SK-N-SH treated with all-trans-retinoic acid at 6 μM for 48 hours (cell line): ENCODE results near the gene GHSR.

Experiments used
- ATAC-seq: fragments of 200-7000 bp; cut with Tn5 transposase; 3 replicates; pipeline ENCODE4 v1.9.1; 2020; ENCODE audit warnings: mild to moderate bottlenecking, moderate library complexity
- ARNTL ChIP-seq: fragments of 450-650 bp; formaldehyde crosslinking; IDR thresholded peaks from 2 replicates; pipeline ENCODE4 v1.5.0; 2020; ENCODE audit warnings: low read depth, mild to moderate bottlenecking, moderate library complexity, borderline replicate concordance
- BACH2 ChIP-seq: fragments of 250-450 bp; sonication (Bioruptor Pico); IDR thresholded peaks from 2 replicates; pipeline ENCODE4 v1.9.0; 2021; ENCODE audit warnings: mild to moderate bottlenecking, borderline replicate concordance
- CREB5 ChIP-seq: fragments of 250-450 bp; sonication (Bioruptor Pico); IDR thresholded peaks from 2 replicates; pipeline ENCODE4 v1.5.1; 2020; ENCODE audit warnings: low read depth, mild to moderate bottlenecking, moderate library complexity
- CSDC2 ChIP-seq: fragments of 250-450 bp; sonication (Bioruptor Pico); IDR thresholded peaks from 2 replicates; pipeline ENCODE4 v1.5.0; 2020; ENCODE audit warnings: mild to moderate bottlenecking, moderate library complexity
- CSRNP3 ChIP-seq: fragments of 250-450 bp; sonication (Bioruptor Pico); IDR thresholded peaks from 2 replicates; pipeline ENCODE4 v1.5.1; 2021; ENCODE audit warnings: mild to moderate bottlenecking, moderate library complexity
- ESRRG ChIP-seq: fragments of 250-450 bp; sonication (Bioruptor Pico); IDR thresholded peaks from 2 replicates; pipeline ENCODE4 v1.6.1; 2021; ENCODE audit warnings: mild to moderate bottlenecking
- GLIS3 ChIP-seq: fragments of 250-450 bp; sonication (Bioruptor Pico); IDR thresholded peaks from 2 replicates; pipeline ENCODE4 v1.5.0; 2020; ENCODE audit warnings: mild to moderate bottlenecking, moderate library complexity
- ISL1 ChIP-seq: fragments of 250-450 bp; sonication (Bioruptor Pico); IDR thresholded peaks from 2 replicates; pipeline ENCODE4 v2.1.2; 2022; ENCODE audit warnings: mild to moderate bottlenecking, moderate library complexity
- OSR1 ChIP-seq: fragments of 250-450 bp; sonication (Bioruptor Pico); IDR thresholded peaks from 2 replicates; pipeline ENCODE4 v1.8.0; 2022; ENCODE audit warnings: moderate library complexity, mild to moderate bottlenecking, inconsistent platforms
- POU6F1 ChIP-seq: fragments of 250-450 bp; sonication (Bioruptor Pico); IDR thresholded peaks from 2 replicates; pipeline ENCODE4 v1.8.0; 2021; ENCODE audit warnings: low read depth, mild to moderate bottlenecking, moderate library complexity, borderline replicate concordance
- PPARA ChIP-seq: fragments of 250-450 bp; sonication (Bioruptor Pico); IDR thresholded peaks from 2 replicates; pipeline ENCODE4 v1.5.0; 2020; ENCODE audit warnings: mild to moderate bottlenecking, borderline replicate concordance
- RARB ChIP-seq: fragments of 250-450 bp; sonication (Bioruptor Pico); IDR thresholded peaks from 2 replicates; pipeline ENCODE4 v1.8.0; 2021; ENCODE audit warnings: mild to moderate bottlenecking, moderate library complexity
- SNAI2 ChIP-seq: fragments of 250-450 bp; sonication (Bioruptor Pico); IDR thresholded peaks from 2 replicates; pipeline ENCODE4 v1.5.0; 2020; ENCODE audit warnings: mild to moderate bottlenecking, moderate library complexity
- TCF4 ChIP-seq: fragments of 250-450 bp; sonication (Bioruptor Pico); IDR thresholded peaks from 2 replicates; pipeline ENCODE4 v1.8.0; 2021; ENCODE audit warnings: mild to moderate bottlenecking, moderate library complexity, borderline replicate concordance
- TOX ChIP-seq: fragments of 250-450 bp; sonication (Bioruptor Pico); IDR thresholded peaks from 2 replicates; pipeline ENCODE4 v1.8.0; 2021; ENCODE audit warnings: mild to moderate bottlenecking, moderate library complexity, borderline replicate concordance
- TSHZ2 ChIP-seq: fragments of 250-450 bp; sonication (Bioruptor Pico); IDR thresholded peaks from 2 replicates; pipeline ENCODE4 v1.5.0; 2020; ENCODE audit warnings: mild to moderate bottlenecking, moderate library complexity
- ZC3H10 ChIP-seq: fragments of 250-450 bp; sonication (Bioruptor Pico); IDR thresholded peaks from 2 replicates; pipeline ENCODE4 v1.5.1; 2021; ENCODE audit warnings: mild to moderate bottlenecking, moderate library complexity
- ZFP3 ChIP-seq: fragments of 250-450 bp; sonication (Bioruptor Pico); IDR thresholded peaks from 2 replicates; pipeline ENCODE4 v1.5.0; 2020; ENCODE audit warnings: mild to moderate bottlenecking, moderate library complexity
- ZFP30 ChIP-seq: fragments of 450-650 bp; formaldehyde crosslinking; IDR thresholded peaks from 2 replicates; pipeline ENCODE4 v1.5.0; 2022; ENCODE audit warnings: mild to moderate bottlenecking, moderate library complexity
- ZNF565 ChIP-seq: fragments of 450-650 bp; formaldehyde crosslinking; conservative IDR thresholded peaks from 2 replicates; pipeline ENCODE4 v1.5.0; 2020; ENCODE audit warnings: low read depth, mild to moderate bottlenecking, moderate library complexity
- ZNF70 ChIP-seq: fragments of 450-650 bp; formaldehyde crosslinking; IDR thresholded peaks from 2 replicates; pipeline ENCODE4 v1.5.0; 2020; ENCODE audit warnings: mild to moderate bottlenecking, moderate library complexity
- ZNF8 ChIP-seq: fragments of 450-650 bp; formaldehyde crosslinking; IDR thresholded peaks from 2 replicates; pipeline ENCODE4 v1.5.0; 2020; ENCODE audit warnings: mild to moderate bottlenecking, moderate library complexity
- TF ChIP-seq, protein P1 (sequence below): fragments of 250-450 bp; sonication (Bioruptor Pico); IDR thresholded peaks from 2 replicates; pipeline ENCODE4 v1.8.0; 2020; ENCODE audit warnings: mild to moderate bottlenecking, moderate library complexity, borderline replicate concordance

GHSR gene

DNA sequence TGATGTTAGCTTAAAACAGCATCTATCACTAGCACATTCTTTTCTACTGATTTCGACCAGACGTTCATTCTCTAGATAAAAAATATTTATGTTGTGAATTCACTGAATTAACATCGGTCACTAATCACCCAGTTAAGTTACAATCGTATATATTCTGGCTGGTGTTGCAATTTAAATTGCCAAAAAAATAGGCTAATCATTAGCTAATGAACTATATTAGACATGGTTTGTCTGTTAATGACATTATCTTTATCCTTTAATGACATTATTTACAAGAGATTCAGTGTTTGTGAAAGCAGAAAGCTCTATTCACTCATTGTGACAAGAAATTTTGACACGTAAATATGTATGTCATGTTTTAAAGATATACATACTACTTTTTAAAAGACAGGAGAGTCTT, 6.7 kb downstream of the GHSR start (continued):
- TF ChIP-seq ZFP3: no peak
- no peak for TF ChIP-seq ESRRG (CRISPR knock-in tag)
- no peak for TF ChIP-seq TOX (CRISPR knock-in tag)

- TF ChIP-seq ZC3H10 (CRISPR knock-in tag) (no peak), ZFP3 (no peak), RARB (no peak), ZNF8 (CRISPR knock-in tag) (no peak), CREB5 (CRISPR knock-in tag) (no peak), POU6F1 (no peak), ZFP30 (CRISPR knock-in tag) (no peak), GLIS3 (no peak), TOX (CRISPR knock-in tag) (no peak), OSR1 (CRISPR knock-in tag) (no peak), ZNF70 (CRISPR knock-in tag) (no peak), TSHZ2 (no peak), ARNTL (CRISPR knock-in tag) (no peak), BACH2 (CRISPR knock-in tag) (no peak), PPARA (CRISPR knock-in tag) (no peak), ISL1 (no peak), CSDC2 (CRISPR knock-in tag) (no peak), CSRNP3 (no peak), SNAI2 (CRISPR knock-in tag) (no peak), TCF4 (CRISPR knock-in tag) (no peak)
- TF ChIP-seq, all 23 proteins: peak for 0
- no peak for ATAC-seq
Measured at GRCh38 chr3:172438186-172438585, 10.1 kb downstream of the GHSR start.

- TF ChIP-seq GLIS3 (no peak), ZC3H10 (CRISPR knock-in tag) (no peak), ESRRG (CRISPR knock-in tag) (no peak), ARNTL (CRISPR knock-in tag) (no peak), PPARA (CRISPR knock-in tag) (no peak), CSDC2 (CRISPR knock-in tag) (no peak), TOX (CRISPR knock-in tag) (no peak)
- TF ChIP-seq, all 23 proteins: peak for 0
- ATAC-seq: no peak
Measured at GRCh38 chr3:172437713-172438112, 10.5 kb downstream of the GHSR start.

DNA sequence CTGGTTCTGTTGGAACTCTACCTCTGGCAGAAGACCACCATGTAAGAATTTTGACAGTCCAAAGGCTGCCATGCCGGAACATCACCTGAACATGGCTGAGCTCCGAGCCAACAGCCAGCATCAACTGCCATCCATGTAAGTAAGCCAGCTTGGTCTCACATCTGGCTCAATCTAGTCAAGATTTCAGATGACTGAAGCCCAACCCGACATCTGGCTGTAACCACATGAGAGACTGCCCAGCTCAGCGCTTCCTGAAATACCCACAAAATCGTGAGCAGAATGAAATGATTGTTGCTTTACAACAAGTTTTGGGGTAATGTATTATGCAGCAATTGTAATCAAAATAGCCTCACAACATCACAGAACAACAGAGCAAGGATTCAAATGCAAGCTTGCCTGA, 32.9 kb downstream of the GHSR start:
- TF ChIP-seq ZNF70 (CRISPR knock-in tag) (no peak), ZC3H10 (CRISPR knock-in tag) (no peak), BACH2 (CRISPR knock-in tag) (no peak), RARB (no peak), GLIS3 (no peak), TCF4 (CRISPR knock-in tag) (no peak), CSRNP3 (no peak), CREB5 (CRISPR knock-in tag) (no peak), ZNF565 (no peak), OSR1 (CRISPR knock-in tag) (no peak), ZFP3 (no peak), ZNF8 (CRISPR knock-in tag) (no peak)
- TF ChIP-seq, protein P1, sequence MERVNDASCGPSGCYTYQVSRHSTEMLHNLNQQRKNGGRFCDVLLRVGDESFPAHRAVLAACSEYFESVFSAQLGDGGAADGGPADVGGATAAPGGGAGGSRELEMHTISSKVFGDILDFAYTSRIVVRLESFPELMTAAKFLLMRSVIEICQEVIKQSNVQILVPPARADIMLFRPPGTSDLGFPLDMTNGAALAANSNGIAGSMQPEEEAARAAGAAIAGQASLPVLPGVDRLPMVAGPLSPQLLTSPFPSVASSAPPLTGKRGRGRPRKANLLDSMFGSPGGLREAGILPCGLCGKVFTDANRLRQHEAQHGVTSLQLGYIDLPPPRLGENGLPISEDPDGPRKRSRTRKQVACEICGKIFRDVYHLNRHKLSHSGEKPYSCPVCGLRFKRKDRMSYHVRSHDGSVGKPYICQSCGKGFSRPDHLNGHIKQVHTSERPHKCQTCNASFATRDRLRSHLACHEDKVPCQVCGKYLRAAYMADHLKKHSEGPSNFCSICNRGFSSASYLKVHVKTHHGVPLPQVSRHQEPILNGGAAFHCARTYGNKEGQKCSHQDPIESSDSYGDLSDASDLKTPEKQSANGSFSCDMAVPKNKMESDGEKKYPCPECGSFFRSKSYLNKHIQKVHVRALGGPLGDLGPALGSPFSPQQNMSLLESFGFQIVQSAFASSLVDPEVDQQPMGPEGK (CRISPR knock-in tag): no peak
- no peak for ATAC-seq
